GM12801 (cell line): ENCODE measurements around the gene NCAM1.

Experiments
- TF ChIP-seq, protein P1 (sequence below): IDR thresholded peaks from one replicate; pipeline ENCODE4 v1.5.1; 2011; ENCODE audit warnings: control low read depth; ENCODE audit not compliant: insufficient read length; ENCODE audit errors: extremely low read depth

Gene NCAM1

DNA sequence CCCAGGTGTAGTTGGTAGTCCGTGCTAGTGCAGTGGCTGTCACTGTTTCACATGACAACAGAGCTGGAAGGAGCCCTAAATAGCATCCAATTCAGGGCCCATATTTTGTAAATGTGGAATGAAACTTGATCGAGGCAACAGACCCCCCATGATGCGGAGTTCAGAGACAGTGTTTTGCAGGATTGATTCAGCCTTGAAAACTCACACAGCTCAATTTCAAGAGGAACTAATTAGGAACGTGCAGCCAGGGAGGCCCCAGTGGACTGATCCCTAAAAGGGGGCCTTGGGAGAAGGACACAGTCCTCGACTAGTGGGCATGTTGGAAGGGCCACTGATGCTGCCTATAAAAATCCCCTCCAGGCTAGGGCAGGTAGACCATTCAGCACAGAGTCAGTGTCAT lies 292.2 kb downstream of the NCAM1 start:
- TF ChIP-seq, protein P1, sequence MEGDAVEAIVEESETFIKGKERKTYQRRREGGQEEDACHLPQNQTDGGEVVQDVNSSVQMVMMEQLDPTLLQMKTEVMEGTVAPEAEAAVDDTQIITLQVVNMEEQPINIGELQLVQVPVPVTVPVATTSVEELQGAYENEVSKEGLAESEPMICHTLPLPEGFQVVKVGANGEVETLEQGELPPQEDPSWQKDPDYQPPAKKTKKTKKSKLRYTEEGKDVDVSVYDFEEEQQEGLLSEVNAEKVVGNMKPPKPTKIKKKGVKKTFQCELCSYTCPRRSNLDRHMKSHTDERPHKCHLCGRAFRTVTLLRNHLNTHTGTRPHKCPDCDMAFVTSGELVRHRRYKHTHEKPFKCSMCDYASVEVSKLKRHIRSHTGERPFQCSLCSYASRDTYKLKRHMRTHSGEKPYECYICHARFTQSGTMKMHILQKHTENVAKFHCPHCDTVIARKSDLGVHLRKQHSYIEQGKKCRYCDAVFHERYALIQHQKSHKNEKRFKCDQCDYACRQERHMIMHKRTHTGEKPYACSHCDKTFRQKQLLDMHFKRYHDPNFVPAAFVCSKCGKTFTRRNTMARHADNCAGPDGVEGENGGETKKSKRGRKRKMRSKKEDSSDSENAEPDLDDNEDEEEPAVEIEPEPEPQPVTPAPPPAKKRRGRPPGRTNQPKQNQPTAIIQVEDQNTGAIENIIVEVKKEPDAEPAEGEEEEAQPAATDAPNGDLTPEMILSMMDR = no peak

DNA sequence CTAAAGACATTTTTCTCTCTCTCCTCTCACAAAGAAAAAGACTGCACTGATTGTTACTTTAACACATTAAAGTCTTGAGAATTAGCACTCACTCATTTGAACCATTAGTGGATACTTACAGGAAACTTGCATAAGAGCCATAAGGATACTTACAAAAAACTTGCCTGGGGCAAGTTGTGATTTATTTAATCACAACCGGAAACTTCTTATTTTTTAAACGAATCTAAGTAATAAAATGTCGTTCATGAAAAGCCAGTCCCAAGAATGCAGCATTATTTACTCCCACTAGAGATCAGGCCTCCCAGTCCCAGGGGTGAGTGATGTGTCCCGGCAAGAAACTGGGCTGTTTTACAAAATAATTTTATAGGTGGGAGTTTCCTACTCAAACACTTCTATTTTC lies 293.9 kb downstream of the NCAM1 start:
- TF ChIP-seq, protein P1 = no peak

DNA sequence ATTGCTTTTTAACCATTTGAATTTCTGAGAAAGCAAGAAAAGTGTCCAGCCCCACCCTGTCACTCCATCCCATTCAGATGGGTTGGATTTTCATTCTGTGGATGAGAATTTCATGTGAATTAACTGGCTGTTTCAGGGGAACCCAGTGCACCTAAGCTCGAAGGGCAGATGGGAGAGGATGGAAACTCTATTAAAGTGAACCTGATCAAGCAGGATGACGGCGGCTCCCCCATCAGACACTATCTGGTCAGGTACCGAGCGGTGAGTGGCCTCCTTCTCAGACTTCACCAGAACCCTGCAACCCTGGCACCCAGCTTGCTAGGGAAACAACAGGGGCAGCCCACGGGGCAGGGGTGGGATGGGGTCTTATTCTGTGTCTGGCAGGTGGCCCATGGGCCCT lies 294.5 kb downstream of the NCAM1 start:
- TF ChIP-seq, protein P1 = no peak

DNA sequence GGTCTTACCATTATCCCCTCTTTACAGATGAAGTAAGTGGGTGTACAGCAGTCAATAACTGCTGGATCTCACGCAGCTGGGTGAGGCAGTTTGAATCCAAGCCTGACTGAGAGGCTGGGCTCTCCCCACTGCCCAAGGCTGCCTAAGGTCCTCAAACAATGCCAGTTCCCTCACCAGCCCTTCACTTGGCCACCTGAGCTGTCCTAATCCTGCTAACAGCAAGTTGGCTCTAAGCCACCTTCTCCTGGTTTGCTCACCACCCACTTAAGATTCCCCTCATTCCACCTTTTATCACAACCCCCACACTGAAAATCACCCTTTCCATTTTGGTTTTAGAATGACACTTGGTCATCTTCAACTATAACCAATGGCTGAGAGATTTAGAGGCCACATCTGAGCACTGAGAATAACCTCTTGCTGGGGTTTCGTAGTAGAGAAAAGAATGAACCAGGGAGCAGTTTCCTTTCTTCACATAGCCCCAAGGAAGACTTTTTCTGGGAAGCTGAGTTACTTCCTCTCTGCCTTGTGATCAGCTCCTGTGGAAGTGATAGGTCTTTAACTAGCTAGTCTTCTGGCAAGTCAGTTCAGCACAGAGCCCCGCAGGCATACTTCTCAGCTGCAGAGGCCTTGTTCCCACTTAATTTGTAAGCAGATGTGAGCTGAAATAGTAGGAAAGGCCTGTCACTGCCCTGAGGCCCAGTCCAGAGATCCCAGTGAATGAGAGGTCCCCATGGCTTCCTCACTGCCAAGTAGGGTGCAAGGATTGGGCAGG lies 295.4 kb downstream of the NCAM1 start:
- TF ChIP-seq, protein P1 = no peak

DNA sequence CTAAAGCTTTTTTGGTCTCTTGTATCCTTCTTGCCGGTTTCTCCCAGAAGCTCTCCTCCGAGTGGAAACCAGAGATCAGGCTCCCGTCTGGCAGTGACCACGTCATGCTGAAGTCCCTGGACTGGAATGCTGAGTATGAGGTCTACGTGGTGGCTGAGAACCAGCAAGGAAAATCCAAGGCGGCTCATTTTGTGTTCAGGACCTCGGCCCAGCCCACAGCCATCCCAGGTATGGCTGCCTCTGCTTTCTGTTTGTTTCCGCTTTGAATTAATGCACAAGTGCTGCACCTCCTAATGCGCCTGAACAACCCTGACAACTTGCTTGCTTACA lies 298.8 kb downstream of the NCAM1 start:
- TF ChIP-seq, protein P1 = no peak

DNA sequence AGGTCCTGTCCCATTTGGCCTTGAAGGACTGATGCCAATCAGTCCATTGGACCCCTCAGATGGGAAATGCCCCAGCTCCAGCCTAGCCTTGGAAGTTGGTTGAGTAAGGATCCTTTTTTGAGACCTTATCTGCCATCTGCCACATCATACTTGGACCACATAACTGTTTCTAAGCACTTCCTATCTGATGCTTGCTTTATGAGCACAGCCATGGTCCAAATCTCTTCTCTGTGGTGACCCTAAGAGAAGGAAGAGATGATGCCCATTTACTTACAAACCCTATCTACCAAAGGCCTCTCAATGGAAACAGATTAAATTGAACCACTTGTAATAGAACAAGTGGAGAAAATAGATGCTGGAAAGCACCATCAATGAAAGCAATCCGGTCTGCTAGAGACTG lies 299.3 kb downstream of the NCAM1 start:
- TF ChIP-seq, protein P1 = no peak

DNA sequence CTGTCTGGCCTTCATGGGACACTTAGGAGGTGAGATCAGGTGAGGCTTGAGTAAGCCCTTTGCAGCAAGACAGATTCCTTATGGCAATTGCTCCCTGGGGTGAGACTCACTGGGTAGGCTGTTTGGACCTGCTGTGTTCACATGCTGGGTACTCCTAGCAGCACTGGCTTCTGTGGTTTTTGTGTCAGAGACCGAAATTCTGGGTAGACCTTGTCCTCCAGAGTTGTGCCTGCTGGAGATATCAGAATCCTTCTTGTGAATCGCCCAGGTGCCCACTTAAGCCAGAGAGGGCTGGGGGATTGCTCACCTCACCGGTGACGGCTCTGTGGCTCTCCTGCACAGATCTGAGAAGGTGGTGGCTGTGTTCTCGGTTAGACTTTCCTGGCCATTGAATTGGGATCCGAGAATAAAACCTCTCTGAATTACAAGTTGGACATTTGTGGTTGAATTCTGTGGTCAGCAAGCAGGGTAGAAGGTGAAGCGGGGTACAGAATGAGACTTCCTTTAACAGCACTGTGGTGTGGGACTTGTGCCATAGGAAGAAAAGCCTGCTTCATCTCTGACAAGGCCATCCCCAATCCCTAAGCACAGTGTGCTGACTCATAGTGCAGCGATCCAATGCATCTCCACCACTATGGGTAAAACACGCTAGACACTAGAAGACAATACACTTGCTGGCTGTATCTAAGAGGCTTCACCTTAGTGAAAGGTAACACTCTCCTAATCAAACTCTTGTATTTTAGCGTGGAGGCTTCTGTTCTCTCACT lies 300.7 kb downstream of the NCAM1 start:
- TF ChIP-seq, protein P1 = no peak
